OCI-LY7 (cell line): ENCODE measurements around the gene PIP4P1. TPM values are rescaled to one million over a fixed set of nuclear protein-coding genes. Genes with fewer than 3 reads are reported as not detected.
"Not testable (repeated sequence)": the region's sequence is repeated elsewhere in the genome, so short reads cannot be mapped to it uniquely, and the experiment has no call there.

ENCODE experiments used
- BruUV-seq: library from RNA; stranded (reverse); fragments of 400-500 nt; replicated peaks from 2 replicates; lab custom pipeline; 2021; lab: Mats Ljungman, UMichigan
- CTCF ChIA-PET: fragments of 300-600 bp; sonication (Branson Sonifier 250); formaldehyde crosslinking; loops from one replicate; lab custom pipeline; 2022; ENCODE audit warnings: antibody characterized with exemption; ENCODE audit not compliant: unreplicated experiment; lab: Charles Lee
- POLR2A ChIA-PET: fragments of 300-600 bp; sonication (Branson Sonifier 250); formaldehyde crosslinking; loops from one replicate; lab custom pipeline; 2022; ENCODE audit warnings: antibody characterized with exemption; lab: Charles Lee
- DNase-seq: peaks from one replicate; pipeline ENCODE4 v3.0.0-alpha.2; 2015; ENCODE audit warnings: low spot score
- H2AFZ ChIP-seq: fragments of 200-600 bp; sonication (generic), shearing (Covaris generic); 2 replicates; pipeline ENCODE4 v1.6.1; 2014; ENCODE audit warnings: mild to moderate bottlenecking, antibody characterized with exemption, low read length, moderate library complexity
- H3K27ac ChIP-seq: fragments of 200-600 bp; sonication (generic); 2 replicates; pipeline ENCODE4 v1.5.1; 2014; ENCODE audit warnings: mixed run types, low read depth, mild to moderate bottlenecking, moderate library complexity, low read length, inconsistent platforms; ENCODE audit not compliant: poor library complexity, severe bottlenecking
- H3K36me3 ChIP-seq: fragments of 200-600 bp; sonication (generic); 2 replicates; pipeline ENCODE4 v1.6.1; 2014; ENCODE audit warnings: mild to moderate bottlenecking, antibody characterized with exemption, low read length, moderate library complexity, mixed read lengths; ENCODE audit not compliant: insufficient read depth
- H3K4me1 ChIP-seq: fragments of 200-600 bp; sonication (generic); 2 replicates; pipeline ENCODE4 v1.5.1; 2014; ENCODE audit warnings: mild to moderate bottlenecking, low read length; ENCODE audit not compliant: insufficient read depth, poor library complexity, severe bottlenecking
- H3K4me2 ChIP-seq: fragments of 200-600 bp; sonication (generic); 2 replicates; pipeline ENCODE4 v1.6.1; 2014; ENCODE audit warnings: mild to moderate bottlenecking, low read length
- H3K4me3 ChIP-seq: fragments of 200-600 bp; sonication (generic); 2 replicates; pipeline ENCODE4 v1.5.1; 2014; ENCODE audit warnings: mild to moderate bottlenecking, low read depth, low read length; ENCODE audit not compliant: poor library complexity, severe bottlenecking
- H3K79me2 ChIP-seq: fragments of 200-600 bp; sonication (generic); 2 replicates; pipeline ENCODE4 v1.6.1; 2016; ENCODE audit warnings: low read depth, mild to moderate bottlenecking, low read length, moderate library complexity, mixed read lengths; ENCODE audit not compliant: insufficient read depth
- H3K9me2 ChIP-seq: fragments of 200-600 bp; sonication (generic); 2 replicates; pipeline ENCODE4 v1.6.1; 2016; ENCODE audit warnings: mild to moderate bottlenecking, low read length, mixed read lengths; ENCODE audit not compliant: insufficient read depth
- H3K9me3 ChIP-seq: fragments of 200-600 bp; sonication (generic); 2 replicates; pipeline ENCODE4 v1.6.1; 2014; ENCODE audit warnings: mild to moderate bottlenecking, mixed run types, low read length, mixed read lengths
- H4K20me1 ChIP-seq: fragments of 200-600 bp; sonication (generic); 2 replicates; pipeline ENCODE4 v1.6.1; 2014; ENCODE audit warnings: mild to moderate bottlenecking, antibody characterized with exemption, low read length, moderate library complexity, mixed read lengths; ENCODE audit not compliant: insufficient read depth
- EZH2phosphoT487 ChIP-seq: fragments of 200-600 bp; sonication (generic); IDR thresholded peaks from 2 replicates; pipeline ENCODE4 v1.6.1; 2018; ENCODE audit warnings: low read depth, borderline replicate concordance, mild to moderate bottlenecking, mixed run types, antibody characterized with exemption, low read length, moderate library complexity, mixed read lengths
- intact Hi-C: fragments of 100-400 bp; cut with micrococcal nuclease; formaldehyde crosslinking; loops from one replicate; pipeline ENCODE4 v1.10.0; 2022; ENCODE audit not compliant: unreplicated experiment
- total RNA-seq, 2 experiments: library from RNA; depleted of rRNA in 1 of 2; stranded (reverse); fragments of >200 nt in 1 of 2; shearing (Covaris generic) in 1 of 2; gene quantifications; 2 replicates each; pipeline ENCODE4 v1.2.3, GENCODE V29; 2014 to 2022
- TF ChIP-seq, protein P1 (sequence below): fragments of 200-600 bp; sonication (generic); conservative IDR thresholded peaks from 2 replicates; pipeline ENCODE4 v1.5.1; 2014; ENCODE audit warnings: mild to moderate bottlenecking, antibody characterized with exemption, low read length, moderate library complexity, mixed read lengths

PIP4P1 gene
- total RNA-seq, 2 experiments from 2014 or later, result 26.9 to 44.7 TPM

DNA sequence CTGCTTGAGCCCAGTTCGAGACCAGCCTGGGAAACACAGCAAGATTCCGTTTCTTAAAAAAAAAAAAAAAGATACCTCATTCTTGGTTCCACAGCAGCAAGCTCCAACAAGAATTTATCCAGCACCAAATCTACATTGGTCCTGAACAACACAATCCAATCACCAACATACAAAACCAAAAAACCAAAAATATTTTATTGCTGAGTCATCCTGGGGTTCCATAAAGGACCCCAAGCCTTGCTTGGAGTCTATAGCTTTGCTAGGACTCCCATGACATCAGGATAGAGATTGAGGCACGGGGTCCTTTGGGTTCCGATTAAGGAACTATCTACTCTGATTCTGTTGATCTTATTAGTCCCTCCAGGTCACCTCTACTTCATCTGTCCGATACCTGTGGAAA lies 14.3 kb downstream of the PIP4P1 start:
- Histone ChIP-seq H3K4me1 (no peaks in the 10 kb centered on the region), H4K20me1 (no peaks in the 10 kb centered on the region), H3K9me3 (no peaks in the 10 kb centered on the region), H3K36me3 (peaks cover 92% of the 10 kb centered on the region), H3K4me3 (no peak overlapping the region), H2AFZ (no peak overlapping the region), H3K27ac (no peak overlapping the region), H3K79me2 (no peaks in the 10 kb centered on the region), H3K9me2 (no peaks in the 10 kb centered on the region), H3K4me2 (no peak overlapping the region)
- BruUV-seq, result no TSS peak
- ChIA-PET POLR2A (no interaction called here), CTCF (no interaction called here)
- intact Hi-C loops, result no loop called here
- TF ChIP-seq EZH2phosphoT487, result no peak
- no peak for DNase-seq

DNA sequence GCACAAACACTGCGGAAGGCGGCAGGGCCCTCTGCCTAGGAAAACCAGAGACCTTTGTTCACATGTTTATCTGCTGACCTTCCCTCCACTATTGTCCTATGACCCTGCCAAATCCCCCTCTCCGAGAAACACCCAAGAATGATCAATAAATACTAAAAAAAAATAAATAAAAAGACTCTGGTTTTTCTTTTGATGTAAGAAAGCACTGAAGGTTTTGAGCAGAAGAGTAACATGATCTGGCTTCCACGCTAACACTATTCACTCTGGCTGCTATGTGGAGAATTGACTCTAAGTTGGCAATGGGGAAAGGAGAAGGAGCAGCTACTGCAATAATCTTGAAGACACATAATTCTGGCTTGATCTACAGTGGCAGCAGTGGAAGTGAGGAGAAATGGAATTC lies 17.6 kb downstream of the PIP4P1 start:
- BruUV-seq, result TSS peak; percentile 12
- H3K79me2 ChIP-seq, POLR2A ChIA-PET: not testable (repeated sequence)

DNA sequence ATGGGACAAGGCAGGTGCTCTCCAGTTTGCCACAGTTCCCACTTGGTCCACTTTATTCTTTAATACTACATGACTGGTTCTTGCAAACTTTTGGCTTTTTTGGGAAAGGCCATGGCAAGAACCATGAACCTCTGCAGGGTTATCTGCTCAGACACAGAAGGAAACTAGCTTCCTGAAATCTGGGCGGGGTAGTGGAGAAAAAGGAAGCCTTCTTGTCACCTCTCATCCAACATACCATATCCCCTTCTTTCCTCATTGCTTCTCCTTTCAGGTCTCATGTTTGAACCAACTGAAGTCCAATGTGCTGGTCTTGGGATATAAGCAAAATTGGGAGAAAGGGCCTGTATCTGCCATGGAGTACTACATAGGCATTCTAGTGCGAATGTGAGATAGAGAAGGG lies 19.8 kb downstream of the PIP4P1 start:
- H3K79me2 ChIP-seq, result no peaks in the 10 kb centered on the region
- peaks cover 40% of the 10 kb centered on the region for H3K4me1 ChIP-seq
- ChIA-PET CTCF (no interaction called here), POLR2A (interaction anchor here (0.9 to 2.1 kb wide), 4 partner anchors 12 to 20 kb away, joined by 3 to 4 read pairs (median 4); partner anchors contain the start of gene PIP4P1)
- H3K4me2 ChIP-seq, result peak overlapping the region; percentile 13
- no peaks in the 10 kb centered on the region for H3K9me2 ChIP-seq
- H3K9me3 ChIP-seq, result no peaks in the 10 kb centered on the region
- BruUV-seq, result no TSS peak
- peaks cover 43% of the 10 kb centered on the region for H3K36me3 ChIP-seq
- DNase-seq, result no peak
- no peak overlapping the region for H3K27ac ChIP-seq
- intact Hi-C loops, result no loop called here
- H3K4me3 ChIP-seq, result no peak overlapping the region
- H2AFZ ChIP-seq, result no peak overlapping the region
- no peak for TF ChIP-seq EZH2phosphoT487
- TF ChIP-seq, protein P1, sequence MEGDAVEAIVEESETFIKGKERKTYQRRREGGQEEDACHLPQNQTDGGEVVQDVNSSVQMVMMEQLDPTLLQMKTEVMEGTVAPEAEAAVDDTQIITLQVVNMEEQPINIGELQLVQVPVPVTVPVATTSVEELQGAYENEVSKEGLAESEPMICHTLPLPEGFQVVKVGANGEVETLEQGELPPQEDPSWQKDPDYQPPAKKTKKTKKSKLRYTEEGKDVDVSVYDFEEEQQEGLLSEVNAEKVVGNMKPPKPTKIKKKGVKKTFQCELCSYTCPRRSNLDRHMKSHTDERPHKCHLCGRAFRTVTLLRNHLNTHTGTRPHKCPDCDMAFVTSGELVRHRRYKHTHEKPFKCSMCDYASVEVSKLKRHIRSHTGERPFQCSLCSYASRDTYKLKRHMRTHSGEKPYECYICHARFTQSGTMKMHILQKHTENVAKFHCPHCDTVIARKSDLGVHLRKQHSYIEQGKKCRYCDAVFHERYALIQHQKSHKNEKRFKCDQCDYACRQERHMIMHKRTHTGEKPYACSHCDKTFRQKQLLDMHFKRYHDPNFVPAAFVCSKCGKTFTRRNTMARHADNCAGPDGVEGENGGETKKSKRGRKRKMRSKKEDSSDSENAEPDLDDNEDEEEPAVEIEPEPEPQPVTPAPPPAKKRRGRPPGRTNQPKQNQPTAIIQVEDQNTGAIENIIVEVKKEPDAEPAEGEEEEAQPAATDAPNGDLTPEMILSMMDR, result no peak
- H4K20me1 ChIP-seq, result no peaks in the 10 kb centered on the region

More for the DNA sequence above, 17.6 kb downstream of the PIP4P1 start:
- H4K20me1 ChIP-seq, H3K4me2 ChIP-seq, H3K9me3 ChIP-seq, CTCF ChIA-PET, H2AFZ ChIP-seq, H3K27ac ChIP-seq, DNase-seq, intact Hi-C loops, H3K9me2 ChIP-seq, H3K4me3 ChIP-seq: not testable (repeated sequence)
- Histone ChIP-seq H3K36me3 (peaks cover 65% of the 10 kb centered on the region), H3K4me1 (peaks cover 31% of the 10 kb centered on the region)

DNA sequence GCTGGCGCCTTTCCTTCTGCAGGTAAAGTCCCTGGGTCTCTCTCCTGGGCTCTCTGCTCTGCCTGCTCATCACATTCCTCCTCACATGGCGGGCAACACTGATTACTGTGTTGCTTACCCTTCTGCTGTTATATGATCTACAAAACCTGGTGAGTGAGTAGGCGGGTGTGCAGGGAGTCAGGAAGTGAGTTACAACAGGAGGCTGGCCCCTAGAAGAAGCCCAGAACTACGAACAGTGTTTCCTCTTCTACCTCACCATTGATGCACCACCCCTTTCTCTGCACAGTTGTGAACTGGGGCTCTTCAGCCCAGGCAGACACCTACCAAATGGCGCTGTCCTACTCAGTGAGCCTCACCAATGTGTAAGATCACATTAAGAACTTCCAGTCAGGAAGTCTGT lies 20.4 kb downstream of the PIP4P1 start:
- no TSS peak for BruUV-seq
- Histone ChIP-seq H3K4me2 (peak overlapping the region; percentile 13), H2AFZ (peak overlapping the region; percentile 12; the same call in 1 of the 2 replicates), H3K36me3 (peaks cover 37% of the 10 kb centered on the region), H3K27ac (no peak overlapping the region), H4K20me1 (no peaks in the 10 kb centered on the region), H3K4me1 (peaks cover 40% of the 10 kb centered on the region), H3K79me2 (no peaks in the 10 kb centered on the region), H3K9me2 (no peaks in the 10 kb centered on the region), H3K4me3 (no peak overlapping the region), H3K9me3 (no peaks in the 10 kb centered on the region)
- intact Hi-C loops, result no loop called here
- ChIA-PET CTCF (no interaction called here), POLR2A (interaction anchor here (1.0 to 2.1 kb wide), 3 partner anchors 12 to 17 kb away, joined by 4 read pairs; no protein-coding TSS in a partner anchor)
- peak; percentile 22 for DNase-seq
- no peak for TF ChIP-seq EZH2phosphoT487
- TF ChIP-seq, protein P1, result no peak
